HUDEP-2 (cell line): Measurements from ENCODE around the gene GMCL2.
"Not testable (repeated sequence)": the region's sequence is repeated elsewhere in the genome, so short reads cannot be mapped to it uniquely, and the experiment has no call there.

Experiments used
- DNase-seq, 76 experiments: peaks; one replicate each; lab custom pipeline; 2025; ENCODE audit not compliant: unreplicated experiment in 76 of 76; lab: John Stamatoyannopoulos, UW

GMCL2 gene

GRCh38 chr5:178207183-178207916 lies 20.2 kb upstream of the GMCL2 start:
- DNase-seq, result peak in 11 of 76 experiments; percentile 19 to 57 (median 35)

GRCh38 chr5:178206166-178207101 lies 19.3 kb upstream of the GMCL2 start:
- peak in 4 of 76 experiments; percentile 19 to 31 (median 24) for DNase-seq

GRCh38 chr5:178205749-178206047 lies 18.5 kb upstream of the GMCL2 start:
- no peak for DNase-seq

GRCh38 chr5:178204935-178205748 lies 18.0 kb upstream of the GMCL2 start:
- DNase-seq, result peak in 72 of 76 experiments; percentile 18 to 82 (median 65)

- peak in 75 of 76 experiments; percentile 34 to 97 (median 90) for DNase-seq
These were observed 17.2 kb upstream of the GMCL2 start, which contains the start of gene HNRNPAB for GRCh38 chr5:178204182-178204934. HNRNPAB (plus strand) TSS chr5:178204533; CDS start chr5:178204838, 305 bp downstream.

- DNase-seq, result peak in 1 of 76 experiments; percentile 50
These were observed 16.6 kb upstream of the GMCL2 start for GRCh38 chr5:178203670-178204181.

GRCh38 chr5:178202541-178202940 lies 15.4 kb upstream of the GMCL2 start:
- no peak for DNase-seq

- DNase-seq, result peak in 27 of 76 experiments; percentile 7 to 68 (median 35)
These were observed 14.7 kb upstream of the GMCL2 start for GRCh38 chr5:178201927-178202235.

GRCh38 chr5:178201221-178201926 lies 14.2 kb upstream of the GMCL2 start:
- DNase-seq, result no peak

- DNase-seq, result no peak
These were observed 12.6 kb upstream of the GMCL2 start for GRCh38 chr5:178199581-178200434.

GRCh38 chr5:178198706-178199105 lies 11.5 kb upstream of the GMCL2 start:
- no peak for DNase-seq

GRCh38 chr5:178198151-178198550 lies 11.0 kb upstream of the GMCL2 start:
- not testable (repeated sequence) for DNase-seq

GRCh38 chr5:178196986-178197385 lies 9.8 kb upstream of the GMCL2 start:
- peak in 9 of 76 experiments; percentile 4 to 44 (median 20) for DNase-seq

- no peak for DNase-seq
These were observed 9.2 kb upstream of the GMCL2 start for GRCh38 chr5:178196281-178196812.

GRCh38 chr5:178194026-178194425 lies 6.9 kb upstream of the GMCL2 start:
- DNase-seq, result no peak

- DNase-seq, result no peak
These were observed 6.2 kb upstream of the GMCL2 start for GRCh38 chr5:178193251-178193809.

GRCh38 chr5:178192787-178193186 lies 5.6 kb upstream of the GMCL2 start:
- DNase-seq, result no peak

GRCh38 chr5:178192244-178192643 lies 5.1 kb upstream of the GMCL2 start:
- no peak for DNase-seq
